Left lobe of liver (tissue), 2 donors: ENCODE measurements around the gene PPP3CA. TPM values are rescaled to one million over a fixed set of nuclear protein-coding genes. Genes with fewer than 3 reads are reported as not detected.

Experiments
- ATAC-seq: fragments of 200-7000 bp; cut with Tn5 transposase; one replicate; pipeline ENCODE4 v1.9.1; 2020; ENCODE audit warnings: mild to moderate bottlenecking, moderate library complexity
- DNase-seq: peaks from one replicate; pipeline ENCODE4 v3.0.0-alpha.2; 2020; ENCODE audit warnings: low spot score
- total RNA-seq: library from RNA; stranded (reverse); gene quantifications from one replicate; pipeline ENCODE4 v1.2.1, GENCODE V29; 2021
- donor health status: DM: no; HTN: no; CAD: no; lungs with moderate emphysema.
- donor health status: DM: no; HTN: yes; CAD: no.

The PPP3CA gene
- 11.1 TPM for total RNA-seq

- no peak for DNase-seq
- ATAC-seq, result peak; percentile 38
Measured at GRCh38 chr4:101347267-101347556, at the start of gene PPP3CA. PPP3CA (minus strand) TSS chr4:101347526.

DNA sequence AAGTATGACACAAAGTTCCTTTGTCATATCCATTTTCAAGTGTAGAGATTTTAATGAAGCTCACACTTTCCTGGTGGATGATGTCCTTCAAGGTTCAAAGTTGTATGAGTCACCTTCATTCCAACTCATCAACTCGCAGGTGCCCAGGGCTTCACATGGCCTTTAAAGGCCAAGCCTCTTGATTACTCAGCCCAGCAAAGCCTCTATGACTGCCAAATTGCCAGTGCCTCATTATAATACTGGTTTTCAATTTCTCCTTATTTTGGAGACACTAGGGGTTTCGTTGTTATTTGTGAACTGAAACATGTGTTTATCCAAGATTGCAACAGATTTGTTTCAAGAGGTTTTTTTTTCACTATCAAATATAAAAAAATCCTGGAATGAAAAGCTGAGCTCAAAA lies 45.9 kb upstream of the PPP3CA start:
- ATAC-seq (no peak), DNase-seq (no peak)

- DNase-seq, result no peak
- no peak for ATAC-seq
Measured at GRCh38 chr4:101370663-101371210, 23.4 kb upstream of the PPP3CA start.

GRCh38 chr4:101367201-101367600 lies 19.9 kb upstream of the PPP3CA start:
- DNase-seq (no peak), ATAC-seq (no peak)

DNA sequence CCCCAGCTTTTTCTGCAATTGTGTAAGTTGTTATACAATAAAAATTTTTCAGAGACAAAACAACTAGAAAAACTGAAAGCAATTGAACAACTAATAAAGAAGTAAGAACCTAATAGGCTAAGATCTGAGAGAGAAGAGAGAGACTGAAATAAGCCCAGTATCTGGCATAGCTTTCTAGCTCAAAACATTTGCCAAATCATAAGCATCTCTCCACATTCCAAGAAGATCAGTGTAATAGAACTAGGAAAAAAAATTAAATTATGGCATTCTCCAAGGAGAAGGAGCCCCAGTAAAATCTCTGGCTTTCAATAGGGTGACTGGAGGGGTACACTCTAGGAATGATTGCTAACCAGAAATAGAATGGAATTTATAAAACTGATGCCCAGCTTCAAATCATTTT lies 19.0 kb upstream of the PPP3CA start:
- no peak for DNase-seq
- no peak for ATAC-seq

DNA sequence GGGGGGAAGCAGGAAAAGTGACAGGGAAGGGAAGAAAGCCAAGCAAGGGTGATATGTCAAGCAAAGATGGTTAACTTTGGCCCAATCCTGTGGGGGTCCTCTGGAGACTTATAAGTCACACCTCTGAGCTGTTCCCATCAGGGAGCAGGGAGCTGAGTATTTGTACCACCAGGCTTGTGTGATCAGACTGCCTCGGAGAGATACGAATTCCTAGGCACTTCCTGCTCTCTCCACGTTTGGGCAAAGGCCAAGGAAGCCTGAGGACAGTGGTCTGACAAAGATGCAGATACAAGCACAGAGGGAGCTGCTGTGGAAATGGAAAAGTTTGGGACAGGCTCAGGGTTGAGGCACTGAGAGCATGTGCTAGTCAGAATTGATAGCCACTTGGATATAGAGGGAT lies 10.4 kb upstream of the PPP3CA start:
- no peak for DNase-seq
- ATAC-seq, result no peak

DNA sequence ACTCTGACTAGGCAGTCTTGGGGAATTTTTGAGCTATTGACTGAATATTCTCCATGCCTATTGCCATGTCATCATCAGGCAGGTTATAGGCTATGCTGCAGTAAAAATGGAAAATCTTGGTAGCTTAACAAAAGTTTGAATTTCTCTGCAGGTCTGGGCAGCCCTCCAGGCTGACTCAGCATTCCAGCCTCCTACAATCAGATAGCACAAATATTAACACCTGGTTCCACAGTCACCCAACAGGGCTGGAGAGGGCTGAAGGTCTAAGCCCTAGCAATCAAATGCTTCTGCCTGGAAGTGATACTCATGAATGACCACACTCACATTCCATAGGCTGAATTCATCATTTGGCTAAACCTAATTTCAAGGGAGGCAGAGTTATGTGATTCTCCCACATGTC lies 9.6 kb upstream of the PPP3CA start:
- peak; percentile 87 for ATAC-seq
- peak; percentile 54 for DNase-seq

DNA sequence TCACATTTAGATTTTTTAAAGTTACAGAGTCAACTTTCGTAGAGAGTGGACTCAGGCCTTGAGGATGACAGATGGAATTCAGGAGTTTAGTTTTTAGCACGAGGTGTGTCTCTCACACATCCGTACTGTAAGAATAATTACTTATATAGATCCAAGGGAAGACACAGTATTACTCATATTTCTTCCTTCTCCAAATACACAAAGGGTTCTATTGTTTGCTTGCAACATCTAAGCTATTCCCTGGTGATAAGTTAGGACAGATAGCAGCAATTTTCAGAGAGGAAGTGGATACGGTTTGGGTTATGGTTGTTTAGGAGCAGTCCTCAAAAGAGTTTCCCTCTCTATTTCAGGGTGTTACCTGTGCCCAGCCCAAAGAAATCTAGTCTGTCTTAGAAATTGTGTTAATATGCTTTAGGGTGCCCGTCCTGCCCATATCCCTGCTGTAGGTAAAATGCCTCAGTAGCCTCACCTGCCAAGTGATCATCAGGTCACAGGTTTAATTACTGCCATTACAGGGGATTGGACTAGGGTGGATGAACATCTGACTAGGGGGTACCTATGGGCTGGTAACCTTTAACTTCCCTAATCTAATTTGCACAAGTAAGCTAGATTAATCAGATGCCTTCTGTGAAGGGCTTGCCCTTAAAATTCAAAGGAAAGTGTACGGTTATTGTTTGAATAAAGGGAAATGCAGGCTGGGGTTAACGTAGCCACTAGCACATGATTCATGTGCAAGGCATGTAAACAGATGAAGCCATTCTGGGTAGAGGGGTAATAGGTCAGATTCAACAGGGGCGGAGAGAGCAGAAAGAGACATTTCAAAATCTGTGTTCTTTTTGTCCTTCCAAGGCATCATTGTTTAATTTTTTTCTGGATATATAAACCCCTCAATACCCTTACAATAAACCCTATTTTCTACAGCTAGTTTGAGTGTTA lies 8.7 kb upstream of the PPP3CA start:
- ATAC-seq (peak; percentile 74), DNase-seq (no peak)

GRCh38 chr4:101355246-101355645 lies 7.9 kb upstream of the PPP3CA start:
- DNase-seq (no peak), ATAC-seq (no peak)

DNA sequence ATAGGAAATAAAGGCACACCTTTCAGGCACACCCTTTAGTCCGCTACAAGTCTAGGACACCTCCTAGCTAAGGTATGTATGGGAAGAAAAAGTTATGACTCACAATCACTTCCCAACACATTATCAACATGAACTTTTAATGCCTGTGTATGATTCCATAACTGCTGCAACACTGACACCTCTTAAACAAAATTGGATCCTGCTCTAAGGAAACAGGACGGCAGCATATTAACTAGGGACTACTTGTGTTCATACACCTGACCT lies 2.4 kb upstream of the PPP3CA start:
- ATAC-seq, result no peak
- no peak for DNase-seq

- ATAC-seq (no peak), DNase-seq (peak; percentile 70)
Measured at GRCh38 chr4:101348995-101349800, 1.9 kb upstream of the PPP3CA start.

DNA sequence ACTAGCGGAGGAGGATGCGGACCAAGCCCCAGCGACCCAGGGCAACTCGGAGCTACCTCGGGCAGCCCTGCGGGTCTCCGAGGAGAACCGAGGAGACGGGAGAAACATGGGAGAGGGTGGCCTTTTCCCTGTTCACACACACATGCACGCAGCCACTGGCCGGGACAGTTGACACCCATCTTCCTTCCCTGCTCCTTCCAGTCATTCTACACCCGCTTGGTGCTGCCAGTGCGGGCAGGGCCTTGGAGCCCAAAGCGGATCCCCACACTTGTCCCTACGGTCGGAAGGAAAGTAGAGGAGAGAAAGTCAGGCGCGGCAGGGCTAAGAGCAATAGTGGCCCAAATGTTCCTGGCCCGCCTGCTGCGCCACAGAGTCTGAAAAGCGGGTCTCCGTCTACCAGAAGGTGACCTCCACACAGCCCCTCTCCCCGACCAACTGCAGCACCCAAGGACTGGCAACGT lies 1.1 kb upstream of the PPP3CA start:
- DNase-seq, result no peak

GRCh38 chr4:101347557-101348366 lies 436 bp upstream of the PPP3CA start:
- peak; percentile 88 for ATAC-seq
- DNase-seq, result peak; percentile 100

More for the DNA sequence above, 1.1 kb upstream of the PPP3CA start:
- peak; percentile 0 for ATAC-seq

DNA sequence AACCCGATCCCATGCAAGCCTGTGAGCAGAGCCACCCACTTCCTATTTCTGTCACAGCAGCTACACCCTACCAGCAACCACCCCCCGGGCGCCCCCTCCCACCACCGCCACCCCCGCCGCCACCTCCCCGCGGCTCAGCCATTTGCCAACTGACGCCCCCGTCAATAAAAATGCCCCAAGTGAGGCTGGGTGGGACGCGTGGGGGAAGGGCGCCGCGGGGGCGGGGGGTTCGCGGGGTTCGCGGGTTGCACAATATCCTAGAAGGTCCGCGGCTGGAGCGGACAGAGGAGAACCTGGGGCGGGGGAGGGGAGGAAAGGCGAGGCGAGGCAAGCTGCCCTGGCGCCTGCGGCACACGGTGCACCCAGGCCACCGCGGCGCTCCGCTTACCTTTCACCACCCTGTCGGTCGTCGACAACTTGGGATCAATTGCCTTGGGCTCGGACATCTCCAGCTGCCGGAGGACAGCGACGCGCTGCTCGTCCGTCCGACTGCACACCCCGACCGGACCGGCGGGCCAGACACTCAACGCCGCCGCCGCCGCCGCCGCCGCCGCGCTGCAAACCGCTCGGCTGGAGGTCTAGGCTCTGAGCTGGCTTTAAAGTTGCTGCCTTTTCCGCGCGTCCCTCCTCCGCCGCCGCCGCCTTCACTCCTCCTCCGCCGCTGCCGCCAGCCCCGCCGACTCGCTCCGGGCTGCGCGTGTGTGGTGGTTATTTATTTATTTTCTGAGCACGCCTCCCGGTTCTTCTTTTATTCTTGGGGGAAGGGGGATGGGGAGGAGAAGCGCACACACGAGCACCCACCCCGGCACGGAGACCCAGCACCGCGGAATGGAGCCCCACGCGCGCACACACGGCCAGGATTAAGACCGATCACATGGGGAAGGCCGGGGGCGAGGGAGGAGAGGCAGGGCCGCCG lies 717 bp downstream of the PPP3CA start:
- peak; percentile 49 for ATAC-seq
- DNase-seq, result peak; percentile 68

- ATAC-seq (no peak), DNase-seq (peak; percentile 50)
Measured at GRCh38 chr4:101345596-101346350, 1.6 kb downstream of the PPP3CA start.

- ATAC-seq (no peak), DNase-seq (no peak)
Measured at GRCh38 chr4:101345271-101345595, 2.1 kb downstream of the PPP3CA start.

DNA sequence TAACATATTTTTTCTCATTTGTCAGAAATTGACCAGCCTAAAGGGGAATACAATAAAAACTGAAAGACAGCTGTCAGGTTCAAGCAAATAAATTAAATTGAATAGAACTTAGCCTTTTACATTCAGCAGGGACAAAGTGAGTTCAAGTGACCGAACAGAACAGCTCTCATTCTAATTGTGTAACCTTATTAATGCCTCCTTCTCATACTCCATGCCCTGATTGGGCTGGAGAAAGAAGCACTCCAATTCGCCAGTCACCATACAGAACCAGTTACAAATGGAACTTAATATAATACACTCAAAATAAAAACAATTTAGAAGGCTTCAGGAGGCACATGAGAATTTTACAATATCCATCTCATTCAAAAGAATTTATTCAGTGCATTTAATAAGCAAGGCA lies 8.0 kb downstream of the PPP3CA start:
- DNase-seq (no peak), ATAC-seq (no peak)

- DNase-seq, result no peak
- ATAC-seq, result no peak
Measured at GRCh38 chr4:101337688-101338087, 9.6 kb downstream of the PPP3CA start.

DNA sequence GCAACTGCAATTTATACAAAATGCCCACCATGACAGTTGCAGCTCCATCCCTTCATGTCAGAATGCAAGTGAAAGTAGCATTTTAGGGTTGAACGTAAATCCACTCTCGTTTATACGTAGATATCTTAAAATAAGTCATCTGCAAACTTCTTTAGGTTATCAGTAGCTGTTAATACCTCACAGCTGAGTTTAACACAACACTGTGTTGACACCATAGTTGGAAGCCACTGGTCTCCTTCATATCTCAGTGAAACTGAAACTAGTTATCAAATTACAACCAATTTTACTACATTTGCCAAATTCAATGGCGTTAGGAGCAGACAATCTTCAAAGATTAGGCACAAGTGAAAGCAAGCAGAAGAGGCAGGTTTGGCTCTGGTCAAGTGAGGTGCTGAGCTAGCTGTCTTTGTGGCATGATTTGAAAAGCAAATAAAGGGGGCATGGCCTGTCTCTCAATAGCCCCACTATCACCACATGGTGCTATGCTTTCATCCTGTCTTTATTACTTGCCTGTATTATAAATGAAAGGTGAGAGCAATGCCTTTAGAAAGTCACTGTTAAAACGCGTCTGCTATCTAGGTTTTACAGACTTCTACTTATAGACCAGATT lies 12.3 kb downstream of the PPP3CA start:
- ATAC-seq, result no peak

More for the DNA sequence above, 12.3 kb downstream of the PPP3CA start:
- no peak for DNase-seq
